Panc1 (cell line): ENCODE measurements around the gene DEFB128. TPM values are rescaled to one million over a fixed set of nuclear protein-coding genes. Genes with fewer than 3 reads are reported as not detected.

Source experiments
- ATAC-seq: fragments of 200-7000 bp; cut with Tn5 transposase; 2 replicates; pipeline ENCODE4 v1.9.1; 2020; ENCODE audit warnings: mild to moderate bottlenecking, moderate library complexity
- BruUV-seq: library from RNA; stranded (reverse); fragments of 400-500 nt; replicated peaks from 2 replicates; lab custom pipeline; 2021; lab: Mats Ljungman, UMichigan
- CTCF ChIA-PET: fragments of 300-600 bp; sonication (Branson Sonifier 250); formaldehyde crosslinking; loops from one replicate; lab custom pipeline; 2022; ENCODE audit warnings: antibody characterized with exemption; lab: Charles Lee
- POLR2A ChIA-PET: fragments of 300-600 bp; sonication (Branson Sonifier 250); formaldehyde crosslinking; loops from one replicate; lab custom pipeline; 2022; ENCODE audit warnings: antibody characterized with exemption; lab: Charles Lee
- DNase-seq: peaks from one replicate; pipeline ENCODE4 v3.0.0-alpha.2; 2010; ENCODE audit warnings: low read depth, low spot score
- H3K27ac ChIP-seq: 2 replicates; pipeline ENCODE4 v1.5.1; 2011; ENCODE audit warnings: mild to moderate bottlenecking, low read length, inconsistent platforms
- H3K27me3 ChIP-seq: fragments of 200-500 bp; sonication (Bioruptor generic); 2 replicates; pipeline ENCODE4 v1.6.0; 2014; ENCODE audit warnings: low read length, inconsistent platforms; ENCODE audit not compliant: control insufficient read depth, insufficient read depth
- H3K36me3 ChIP-seq: fragments of 200-500 bp; sonication (Bioruptor generic); 2 replicates; pipeline ENCODE4 v1.5.1; 2014; ENCODE audit warnings: inconsistent platforms, mild to moderate bottlenecking, low read length, moderate library complexity; ENCODE audit not compliant: control insufficient read depth, insufficient read depth
- H3K4me1 ChIP-seq: 2 replicates; pipeline ENCODE4 v1.5.1; 2011; ENCODE audit warnings: inconsistent platforms, mild to moderate bottlenecking, low read length, moderate library complexity; ENCODE audit not compliant: control insufficient read depth, insufficient read depth
- H3K4me3 ChIP-seq, 2 experiments: 2 replicates each; pipeline ENCODE4 v1.5.1; 2011 to 2012; ENCODE audit warnings: low read depth in 2 of 2, low read length in 2 of 2, mild to moderate bottlenecking in 2 of 2, inconsistent platforms in 1 of 2, moderate library complexity in 1 of 2
- H3K9me3 ChIP-seq: fragments of 200-500 bp; sonication (Bioruptor generic); 2 replicates; pipeline ENCODE4 v1.5.1; 2014; ENCODE audit warnings: low read depth, mild to moderate bottlenecking, inconsistent platforms, low read length, moderate library complexity; ENCODE audit not compliant: control insufficient read depth, insufficient read depth
- CTCF ChIP-seq: fragments of 450-650 bp; IDR thresholded peaks from 2 replicates; pipeline ENCODE4 v1.5.1; 2017; ENCODE audit warnings: mild to moderate bottlenecking
- POLR2AphosphoS5 ChIP-seq: IDR thresholded peaks from 2 replicates; pipeline ENCODE4 v1.6.1; 2012; ENCODE audit warnings: mild to moderate bottlenecking, low read depth, low read length, moderate library complexity
- REST ChIP-seq, 2 experiments: IDR thresholded peaks; 2 replicates each; pipeline ENCODE4 v1.6.1; 2011 to 2012; ENCODE audit warnings: low read depth in 2 of 2, control low read depth in 1 of 2, low read length in 1 of 2, mild to moderate bottlenecking in 1 of 2, moderate library complexity in 1 of 2; ENCODE audit not compliant: insufficient read depth in 1 of 2
- SIN3A ChIP-seq: IDR thresholded peaks from 2 replicates; pipeline ENCODE4 v1.6.1; 2012; ENCODE audit warnings: low read depth, mild to moderate bottlenecking, low read length, moderate library complexity, borderline replicate concordance; ENCODE audit not compliant: insufficient read depth
- TCF7L2 ChIP-seq: IDR thresholded peaks from 2 replicates; pipeline ENCODE4 v1.6.1; 2011; ENCODE audit warnings: mild to moderate bottlenecking, low read depth, low read length, inconsistent platforms
- in situ Hi-C: cut with HindIII; loops from 2 replicates; pipeline ENCODE4 v1.10.0; 2016; ENCODE audit warnings: low sequenced_read_pairs, low pct_unique_long_range_greater_than_20kb
- intact Hi-C: fragments of 100-400 bp; cut with micrococcal nuclease; formaldehyde crosslinking; loops from one replicate; pipeline ENCODE4 v1.10.0; 2022; ENCODE audit not compliant: unreplicated experiment
- total RNA-seq: library from RNA; stranded (reverse); gene quantifications from one replicate; pipeline ENCODE4 v1.2.1, GENCODE V29; 2021; ENCODE audit not compliant: unreplicated experiment

Gene DEFB128
- total RNA-seq, 1 experiment from 2014 or later, result not detected

DNA sequence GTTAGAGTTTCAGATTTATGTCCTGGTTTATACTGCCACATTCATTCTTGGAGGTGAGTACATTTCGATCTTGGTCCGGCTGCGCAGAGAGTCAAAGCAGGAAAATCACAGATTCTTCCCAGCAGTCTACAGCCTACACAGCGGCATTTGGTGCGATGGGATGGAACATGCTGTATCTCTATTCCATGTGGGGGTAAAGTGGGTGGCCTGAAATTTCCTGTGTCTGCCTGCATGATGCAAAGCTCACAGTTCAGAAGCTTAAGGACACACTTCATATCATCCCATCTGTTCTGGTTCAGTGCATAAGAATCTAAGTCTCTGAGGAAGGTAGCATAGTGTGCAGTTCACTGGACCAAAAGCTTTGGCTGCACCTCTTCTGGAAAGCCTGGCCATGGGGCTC is 32.4 kb downstream of the DEFB128 start, which contains the start of gene DEFB127:
TSS of gene DEFB127 (plus strand) at position 301 of the 400 bp plus-strand sequence. CDS start at position 392, 91 bp downstream.
- H3K4me3 ChIP-seq, result no peak within 1 kb of the TSS
- DNase-seq (no peak), ATAC-seq (no peak)
- BruUV-seq, result no TSS peak
- H3K9me3 ChIP-seq, result no peaks in the 10 kb centered on the region
- intact Hi-C loops (no loop called here), in situ Hi-C loops (no loop called here)
- H3K36me3 ChIP-seq, result no peaks in the 10 kb centered on the region
- ChIA-PET CTCF (no interaction called here), POLR2A (interaction anchor here (0.7 kb wide), 1 partner anchor 169 kb away, joined by 3 read pairs; no protein-coding TSS in a partner anchor)
- H3K27ac ChIP-seq, result no peak within 1 kb of the TSS
- no peaks in the 10 kb centered on the region for H3K4me1 ChIP-seq
- peaks cover 21% of the 10 kb centered on the region for H3K27me3 ChIP-seq
- TF ChIP-seq SIN3A (no peak), CTCF (no peak), TCF7L2 (no peak), POLR2AphosphoS5 (no peak), REST (IDR thresholded peaks at IDR 0.05; ENCODE audit: insufficient read depth in 1 of 2, low read depth in 2 of 2, low read length in 1 of 2) (no peak)

DNA sequence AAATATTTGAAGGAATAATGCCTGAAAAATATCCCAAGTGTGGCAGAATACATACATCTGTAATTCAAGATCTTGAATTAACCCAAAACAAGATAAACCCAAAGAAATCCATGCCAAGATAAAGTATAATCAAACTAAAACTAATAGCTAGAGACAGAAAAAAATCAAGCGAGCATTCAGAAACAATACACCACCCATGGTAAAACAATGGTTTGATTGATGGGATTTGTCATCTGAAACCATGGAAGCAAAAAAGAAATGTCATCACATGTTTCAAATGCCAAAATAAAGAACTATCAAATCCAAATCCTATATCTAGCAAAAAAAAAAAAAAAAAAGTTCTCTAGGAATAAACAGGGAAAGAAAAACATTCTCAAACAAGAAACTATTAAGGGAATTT is 37.4 kb downstream of the DEFB128 start:
- no peaks in the 10 kb centered on the region for H3K4me1 ChIP-seq
- intact Hi-C loops, result no loop called here
- H3K4me3 ChIP-seq, result no peak overlapping the region
- H3K36me3 ChIP-seq, result no peaks in the 10 kb centered on the region
- in situ Hi-C loops, result no loop called here
- ChIA-PET POLR2A (no interaction called here), CTCF (no interaction called here)
- ATAC-seq (no peak), DNase-seq (no peak)
- TF ChIP-seq SIN3A (no peak), REST (IDR thresholded peaks at IDR 0.05; ENCODE audit: insufficient read depth in 1 of 2, low read depth in 2 of 2, low read length in 1 of 2) (no peak), CTCF (no peak), TCF7L2 (no peak), POLR2AphosphoS5 (no peak)
- no peak overlapping the region for H3K27ac ChIP-seq
- no TSS peak for BruUV-seq
- no peaks in the 10 kb centered on the region for H3K9me3 ChIP-seq
- peaks cover 24% of the 10 kb centered on the region for H3K27me3 ChIP-seq
